Right hindlimb (tissue), 1 donor: Measurements from ENCODE around the gene IL20.
"Not testable (repeated sequence)": the region's sequence is repeated elsewhere in the genome, so short reads cannot be mapped to it uniquely, and the experiment has no call there.

Experiments
- DNase-seq: peaks from one replicate; pipeline ENCODE4 v3.0.0-alpha.2; 2018

The IL20 gene

DNA sequence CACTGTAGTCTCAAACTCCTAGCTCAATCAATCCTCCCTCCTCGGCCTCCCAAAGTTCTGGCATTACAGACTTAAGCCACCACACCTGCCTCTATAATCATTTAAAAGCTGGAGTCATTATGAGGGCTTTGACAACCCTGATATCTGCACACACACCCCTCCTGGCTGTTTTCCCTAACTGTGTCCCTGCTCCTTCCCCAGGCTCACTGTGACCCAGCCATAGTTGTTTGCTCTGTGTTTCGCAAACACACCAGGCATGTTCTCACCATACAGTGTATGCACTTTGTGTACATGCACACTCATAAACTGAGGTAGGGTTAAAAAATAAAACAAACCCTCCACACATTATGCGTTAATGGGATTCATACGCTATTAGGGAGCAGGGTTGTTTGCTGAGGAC, 21.8 kb upstream of the IL20 start:
- no peak for DNase-seq

DNA sequence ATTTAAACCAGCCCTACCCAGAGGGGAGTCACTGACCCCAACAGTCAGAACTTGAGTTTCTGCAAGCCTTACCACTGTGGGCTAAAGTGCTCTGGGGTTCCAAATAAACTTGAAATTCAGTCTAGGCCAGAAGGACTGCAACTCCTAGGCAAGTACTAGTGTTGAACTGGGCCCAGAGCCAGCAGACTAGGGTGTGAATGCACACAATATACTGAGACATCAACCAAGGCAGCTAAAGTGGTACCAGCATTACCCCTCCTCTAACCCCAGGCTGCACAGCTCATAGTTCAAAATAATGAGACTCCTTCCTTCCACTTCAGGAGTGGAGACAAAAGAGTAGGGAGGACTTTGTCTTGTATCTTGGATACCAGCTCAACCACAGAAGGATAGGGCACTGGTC, 18.9 kb upstream of the IL20 start:
- no peak for DNase-seq

- DNase-seq, result no peak
Measured at GRCh38 chr1:206847337-206847834, 18.0 kb upstream of the IL20 start.

DNA sequence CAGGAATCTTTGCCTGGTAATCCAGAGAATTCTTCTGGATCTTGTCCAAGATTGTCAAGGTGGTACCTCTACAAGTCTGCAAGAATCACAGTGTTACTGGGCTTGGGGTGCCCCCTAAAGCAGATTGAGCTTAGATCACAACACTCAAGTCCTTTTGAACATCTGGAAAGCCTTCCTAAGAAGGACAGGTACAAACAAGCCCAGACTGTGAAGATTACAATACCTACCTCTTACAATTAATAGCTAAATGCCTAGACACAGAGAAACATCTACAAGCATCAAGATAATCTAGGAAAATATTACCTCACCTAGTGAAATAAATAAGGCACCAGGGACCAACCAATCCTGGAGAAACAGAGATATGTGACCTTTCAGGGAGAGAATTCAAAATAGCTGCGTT, 17.5 kb upstream of the IL20 start:
- DNase-seq, result no peak

- DNase-seq, result no peak
Measured at GRCh38 chr1:206850401-206850800, 15.0 kb upstream of the IL20 start.

DNA sequence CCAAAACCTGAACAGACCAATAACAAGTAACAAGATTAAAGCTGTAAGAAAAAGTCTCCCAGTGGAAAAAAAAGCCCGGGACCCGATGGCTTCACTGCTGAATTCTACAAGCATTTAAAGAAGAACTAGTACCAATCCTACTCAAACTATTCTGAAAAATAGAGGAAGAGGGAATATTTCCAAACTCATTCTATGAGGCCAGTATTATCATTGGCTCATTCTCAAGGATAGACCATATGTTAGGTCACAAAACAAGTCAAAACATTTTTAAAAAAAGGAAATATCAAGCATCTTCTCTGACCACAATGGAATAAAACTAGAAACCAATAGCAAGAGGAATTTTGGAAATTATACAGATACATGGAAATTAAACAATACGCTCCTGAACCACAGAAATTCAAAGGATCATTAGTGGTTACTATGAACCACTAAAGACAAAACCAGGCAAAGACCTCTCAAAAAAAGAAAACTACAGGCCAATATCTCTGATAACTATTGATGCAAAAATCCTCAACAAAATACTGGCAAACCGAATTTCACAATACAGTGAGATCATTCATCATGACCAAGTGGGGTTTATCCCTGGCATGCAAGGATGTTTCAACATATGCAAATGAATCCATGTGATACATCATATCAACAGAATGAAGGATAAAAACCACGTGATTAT, 13.9 kb upstream of the IL20 start:
- DNase-seq, result no peak

- not testable (repeated sequence) for DNase-seq
Measured at GRCh38 chr1:206852662-206853061, 12.8 kb upstream of the IL20 start.

DNA sequence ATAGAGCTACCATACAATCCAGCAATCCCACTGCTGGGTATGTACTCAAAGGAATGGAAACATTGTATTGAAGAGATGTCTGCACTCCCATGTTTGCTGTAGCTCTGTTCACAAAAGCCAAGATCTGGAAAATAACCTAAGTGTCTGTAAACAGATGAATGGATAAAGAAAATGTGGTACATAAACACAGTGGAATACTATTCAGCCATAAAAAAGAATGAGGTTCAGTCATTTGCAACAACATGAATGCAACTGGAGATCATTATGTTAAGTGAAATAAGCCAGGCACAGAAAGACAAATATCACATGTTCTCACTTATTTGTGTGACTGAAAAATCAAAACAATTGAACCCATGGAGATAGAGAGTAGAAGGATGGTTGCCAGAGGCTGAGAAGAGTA, 11.7 kb upstream of the IL20 start:
- DNase-seq, result not testable (repeated sequence)

DNA sequence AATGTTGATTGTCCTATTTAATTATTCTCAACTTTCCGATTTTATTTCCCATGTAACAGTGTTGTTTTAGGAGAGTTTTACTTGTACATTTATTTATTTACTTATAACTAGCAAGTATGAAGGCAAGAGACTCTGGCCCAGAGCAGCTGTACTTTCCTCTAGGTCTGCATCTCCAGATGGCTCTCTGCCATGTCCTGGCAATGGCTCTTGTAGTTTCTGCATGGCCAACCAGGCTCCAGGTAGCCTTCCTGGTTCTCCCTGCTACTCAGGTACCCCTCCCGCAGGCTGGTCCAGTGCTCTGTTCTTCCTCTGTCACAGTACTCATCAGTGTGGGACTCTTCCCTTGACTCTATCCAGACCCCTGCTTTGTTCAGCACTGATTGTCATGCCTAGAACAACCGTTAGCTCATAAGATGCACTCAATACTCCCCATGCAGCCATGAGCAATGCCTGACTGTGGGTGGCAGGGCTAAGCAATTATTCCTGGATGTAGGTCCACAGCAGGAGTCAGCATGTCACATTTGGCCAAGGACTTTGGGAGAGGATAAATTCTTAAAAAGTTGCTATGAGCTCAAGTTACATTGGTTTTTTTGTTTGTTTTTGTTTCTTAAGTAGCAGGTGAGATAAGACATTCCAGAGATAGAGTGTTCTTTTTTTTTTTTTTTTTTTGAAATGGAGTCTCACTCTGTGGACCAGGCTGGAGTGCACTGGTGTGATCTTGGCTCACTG, 10.9 kb upstream of the IL20 start:
- no peak for DNase-seq

GRCh38 chr1:206855859-206856258, 9.6 kb upstream of the IL20 start:
- no peak for DNase-seq

GRCh38 chr1:206856674-206857464, 8.6 kb upstream of the IL20 start:
- DNase-seq, result no peak

- DNase-seq, result no peak
Measured at GRCh38 chr1:206859082-206859521, 6.3 kb upstream of the IL20 start.

DNA sequence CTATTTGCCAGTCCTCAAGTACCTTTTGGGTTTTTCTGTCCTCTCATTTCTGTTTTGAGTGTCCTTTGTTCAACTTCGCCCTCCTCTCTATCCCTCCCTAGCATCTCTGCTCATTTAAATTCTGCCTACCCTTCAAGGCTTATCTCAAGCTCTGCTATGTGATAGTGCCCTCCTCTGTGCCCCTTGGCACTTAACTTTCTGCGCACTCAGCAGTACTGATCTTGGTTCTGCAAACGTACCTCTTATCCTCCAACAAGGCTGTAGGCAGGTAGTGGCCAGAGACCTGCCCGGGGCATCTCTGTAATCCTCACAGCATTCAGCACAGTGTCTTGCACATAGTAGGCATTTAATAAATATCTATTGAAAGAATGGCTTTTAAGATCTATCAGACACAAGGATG, 5.3 kb upstream of the IL20 start:
- no peak for DNase-seq

- DNase-seq, result no peak
Measured at GRCh38 chr1:206863266-206863665, 2.2 kb upstream of the IL20 start.

DNA sequence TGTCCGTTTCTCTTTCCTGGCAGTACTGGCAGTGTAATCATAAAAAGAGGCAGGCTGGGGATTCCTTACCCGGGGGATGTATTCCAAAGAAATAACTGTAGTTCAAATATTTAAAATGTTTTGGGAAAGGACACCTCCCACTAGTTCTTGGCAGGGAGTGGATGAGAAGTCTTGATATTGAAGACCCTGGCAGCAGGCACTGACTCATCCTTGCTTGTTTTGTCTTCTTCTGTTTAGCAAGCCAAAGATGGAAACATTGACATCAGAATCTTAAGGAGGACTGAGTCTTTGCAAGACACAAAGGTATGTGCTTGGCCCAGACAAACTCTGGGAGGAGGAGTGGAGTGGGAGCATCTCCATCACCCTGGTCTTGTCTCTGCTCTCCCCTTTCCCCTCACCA, 639 bp downstream of the IL20 start:
- no peak for DNase-seq

- DNase-seq, result no peak
Measured at GRCh38 chr1:206867239-206867638, 1.8 kb downstream of the IL20 start.

DNA sequence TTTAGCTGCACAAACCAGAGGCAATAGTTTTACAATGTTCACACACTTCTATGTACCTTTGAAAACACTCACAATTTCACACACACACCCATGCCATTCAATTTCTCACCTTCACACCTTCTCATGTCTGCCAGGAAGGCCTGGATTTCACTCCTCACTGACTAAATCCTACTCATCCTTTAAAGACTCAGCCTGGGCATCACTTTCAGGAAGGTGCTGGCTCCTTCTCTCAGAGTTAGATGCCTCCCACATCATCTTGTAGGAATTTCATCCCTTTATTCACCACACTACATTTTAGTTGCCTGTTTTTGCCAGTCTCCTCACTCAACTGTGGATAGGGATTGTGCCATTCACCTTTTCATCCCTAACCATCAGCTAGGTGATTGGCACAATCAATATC, 2.3 kb downstream of the IL20 start:
- DNase-seq, result no peak

- DNase-seq, result no peak
Measured at GRCh38 chr1:206868264-206868663, 2.8 kb downstream of the IL20 start.

DNA sequence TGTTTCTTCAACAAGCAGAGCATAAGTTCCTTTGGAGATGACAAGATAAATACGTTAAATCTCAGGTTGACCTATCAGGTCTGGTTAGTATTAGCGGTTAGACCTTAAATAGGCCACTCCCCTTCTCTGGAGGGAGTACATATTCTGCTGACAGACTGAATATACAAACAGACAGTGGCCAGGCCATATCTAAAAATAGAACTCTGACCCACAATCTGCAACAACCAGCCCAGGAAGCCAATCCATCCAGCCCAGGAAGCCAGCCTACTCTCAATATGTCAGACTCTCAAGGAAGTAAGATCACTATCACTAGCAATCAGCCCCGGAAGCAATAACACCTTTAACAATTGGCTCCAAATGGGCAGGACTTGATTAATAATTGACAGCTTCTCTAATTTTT, 6.7 kb downstream of the IL20 start:
- DNase-seq, result no peak

DNA sequence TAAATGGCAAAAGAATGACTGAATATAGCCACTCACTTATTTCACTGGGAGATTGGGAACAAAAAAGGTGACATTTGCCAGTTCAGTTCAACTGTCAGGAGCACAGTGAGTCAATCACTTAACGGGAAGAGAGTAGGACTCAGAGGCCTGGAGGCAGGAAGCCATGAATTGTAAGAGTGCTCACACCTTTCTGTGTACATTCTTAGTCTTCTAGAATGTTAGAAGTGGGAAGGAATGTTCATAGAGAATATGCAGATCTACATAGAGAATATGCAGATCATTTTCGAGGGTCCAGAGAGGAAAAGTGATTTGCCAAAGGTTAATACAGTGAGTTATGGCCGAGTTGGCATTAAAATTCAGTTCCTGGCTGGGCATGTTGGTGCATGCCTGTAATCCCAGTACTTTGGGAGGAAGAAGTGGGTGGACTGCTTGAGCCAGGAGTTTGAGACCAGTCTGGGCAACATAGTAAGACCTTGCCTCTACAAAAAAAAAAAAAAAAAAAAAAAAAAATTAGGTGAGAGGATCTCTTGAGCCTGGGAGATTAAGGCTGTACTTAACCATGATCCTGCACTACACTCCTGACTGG, 8.3 kb downstream of the IL20 start:
- DNase-seq, result no peak

- DNase-seq, result no peak
Measured at GRCh38 chr1:206875752-206876377, 10.4 kb downstream of the IL20 start.

DNA sequence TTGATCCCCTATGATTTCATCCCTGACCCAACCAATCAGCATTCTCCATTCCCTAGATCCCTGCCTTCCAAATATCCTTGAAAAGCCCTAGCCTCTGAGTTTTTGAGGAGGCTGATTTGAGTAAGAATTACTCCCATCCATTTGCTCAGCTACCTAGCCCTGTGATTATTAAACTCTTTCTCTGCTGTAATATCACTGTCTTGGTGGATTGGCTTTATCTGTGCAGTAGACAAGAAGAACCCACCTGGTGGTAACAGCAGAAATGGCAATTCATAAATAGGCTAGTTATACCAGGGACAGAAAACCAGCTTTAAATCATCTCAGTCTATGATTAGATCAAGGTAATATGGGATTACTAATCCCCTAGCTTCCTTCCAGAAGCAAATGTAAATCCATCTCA, 13.0 kb downstream of the IL20 start:
- no peak for DNase-seq

GRCh38 chr1:206880314-206880713, 14.9 kb downstream of the IL20 start:
- DNase-seq, result no peak
